GM21737 (cell line): ENCODE data around the gene CAD.
"Not testable (repeated sequence)": the region's sequence is repeated elsewhere in the genome, so short reads cannot be mapped to it uniquely, and the experiment has no call there.

ENCODE experiments used
- ATAC-seq: cut with Tn5 transposase; IDR thresholded peaks from one replicate; pipeline ENCODE4 v1.9.1; 2021; ENCODE audit warnings: mild to moderate bottlenecking, moderate library complexity; ENCODE audit not compliant: unreplicated experiment

The CAD gene

DNA sequence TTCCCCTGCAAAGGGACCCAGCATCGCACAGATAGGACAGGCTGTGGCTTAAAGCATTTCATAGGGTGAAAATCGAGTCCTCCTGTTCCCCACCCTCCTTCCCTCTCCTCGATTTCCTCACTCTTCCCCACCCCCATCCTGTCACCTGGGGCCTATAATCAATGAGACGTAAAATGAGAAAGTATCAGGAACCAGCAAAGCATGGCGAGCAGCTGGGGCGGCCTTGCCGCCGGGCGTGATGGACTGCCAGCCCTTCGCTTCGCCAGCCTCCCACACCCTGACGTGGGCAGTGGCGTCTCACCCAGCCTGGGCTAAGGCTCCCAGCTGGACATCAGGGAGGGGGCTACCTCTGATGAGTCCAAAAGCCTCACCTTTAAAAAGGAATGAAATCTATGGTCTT lies 34.6 kb downstream of the CAD start:
- ATAC-seq, result no peak

- no peak for ATAC-seq
Measured at GRCh38 chr2:27255187-27255586, 38.0 kb downstream of the CAD start.

DNA sequence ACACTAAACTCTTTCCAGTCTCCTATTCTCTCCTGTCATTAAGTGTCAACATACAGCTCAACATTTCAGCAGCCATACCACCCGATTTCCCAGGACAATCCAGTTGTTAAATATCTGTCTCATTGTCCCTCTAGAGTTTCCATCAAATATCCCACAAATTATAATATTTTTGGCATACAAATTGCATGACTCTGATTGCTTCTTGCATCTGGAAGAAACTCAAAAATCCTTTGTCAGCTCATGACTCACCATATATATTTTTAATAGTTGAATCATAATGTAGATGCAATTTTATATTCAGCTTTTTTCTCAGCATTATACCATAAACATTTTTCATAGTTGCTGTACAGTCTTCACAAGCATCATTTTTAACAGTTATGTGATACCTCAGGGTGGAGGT lies 38.5 kb downstream of the CAD start:
- ATAC-seq, result no peak

- no peak for ATAC-seq
Measured at GRCh38 chr2:27256855-27257454, 39.8 kb downstream of the CAD start.

DNA sequence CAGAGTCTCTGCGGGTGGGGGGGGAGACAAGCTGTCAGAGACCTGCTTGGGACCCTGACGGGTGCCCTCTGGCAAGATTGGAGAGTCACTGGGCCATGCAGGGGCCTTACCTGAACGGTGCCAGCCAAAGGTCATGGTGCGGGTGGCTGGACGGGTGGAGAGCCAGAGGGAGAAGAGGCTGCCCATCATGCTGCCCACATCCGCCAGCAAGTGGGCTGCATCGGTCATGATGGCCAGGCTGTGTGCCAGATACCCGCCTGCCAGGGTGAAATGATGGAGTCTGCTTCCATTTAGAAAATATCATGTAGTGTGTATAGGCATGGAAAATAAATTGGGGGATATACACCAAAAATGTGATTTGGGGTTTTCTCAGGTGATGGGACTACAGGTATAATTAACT lies 40.9 kb downstream of the CAD start:
- ATAC-seq, result no peak

GRCh38 chr2:27261241-27261925 lies 44.2 kb downstream of the CAD start:
- no peak for ATAC-seq

DNA sequence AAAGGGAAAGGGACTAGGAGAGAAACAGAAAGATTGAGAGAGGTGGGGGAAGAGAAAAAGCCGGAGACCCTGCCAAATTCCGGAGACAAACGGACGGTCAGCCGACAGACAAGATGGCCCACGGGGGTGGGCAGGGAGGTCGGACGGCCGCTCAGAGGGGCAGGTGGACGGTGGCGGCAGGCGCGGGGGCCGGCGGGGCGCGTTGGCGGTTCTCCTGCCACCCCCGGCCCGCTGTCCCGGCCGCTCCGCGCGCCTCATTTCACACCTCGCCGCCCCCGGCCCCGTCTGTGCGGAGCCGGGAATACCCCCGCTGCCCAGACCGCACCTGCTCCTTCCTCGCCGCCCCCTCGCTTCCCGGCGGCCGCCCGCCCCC lies 44.7 kb downstream of the CAD start:
- ATAC-seq, result no peak

DNA sequence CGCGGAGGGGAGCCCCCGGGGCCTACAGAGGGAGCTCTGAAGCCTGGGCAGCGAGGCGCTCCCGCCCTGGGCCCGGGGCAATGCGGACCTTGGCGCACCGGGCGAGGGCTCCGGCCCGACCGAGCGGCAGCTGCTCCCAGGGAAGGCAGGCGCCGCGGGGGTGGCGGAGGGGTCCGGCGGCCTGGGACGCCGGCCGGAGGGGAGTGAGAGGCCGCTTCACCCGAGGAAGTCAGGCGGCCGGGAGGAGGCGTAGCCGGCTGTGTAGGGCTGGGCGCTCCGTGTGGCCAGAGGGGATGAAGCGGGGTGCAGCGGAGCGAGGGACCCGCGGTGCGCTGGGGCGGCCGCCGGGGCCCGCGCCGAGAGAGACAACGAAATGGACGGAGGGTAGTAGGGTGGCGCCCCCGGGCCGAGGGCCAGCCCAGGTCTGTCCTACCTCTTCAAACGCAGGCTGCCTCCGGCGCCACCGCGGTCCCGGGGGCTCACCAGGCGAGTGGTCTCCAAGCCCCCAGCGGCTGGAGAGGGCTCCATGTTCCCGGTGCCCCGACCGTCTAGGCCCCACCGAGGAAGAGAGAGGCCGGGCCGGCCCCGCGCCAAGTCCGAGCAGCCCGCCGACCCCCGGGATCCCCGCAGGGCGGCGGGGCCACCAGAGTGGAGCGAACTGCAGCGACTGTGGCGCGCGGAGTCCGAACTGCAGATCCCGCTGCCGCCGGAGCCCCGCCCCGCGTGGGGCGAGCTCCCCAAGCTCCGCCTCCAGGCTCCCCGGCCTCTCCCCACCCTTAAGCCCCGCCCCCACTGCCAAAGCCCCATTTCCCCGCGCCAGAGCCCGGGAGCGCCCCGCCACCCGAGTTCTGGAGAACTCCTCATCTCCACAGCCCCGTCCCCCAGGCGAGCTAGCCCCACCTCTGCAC lies 45.5 kb downstream of the CAD start, which contains the start of gene SLC30A3:
Gene SLC30A3, minus strand, starts transcription at position 669 of the 908 bp plus-strand sequence. Its CDS starts 141 bp downstream, at position 528.
- ATAC-seq, result no peak

GRCh38 chr2:27263287-27264252 lies 46.4 kb downstream of the CAD start:
- no peak for ATAC-seq

- ATAC-seq, result no peak
Measured at GRCh38 chr2:27264253-27264752, 47.1 kb downstream of the CAD start.

- ATAC-seq, result no peak
Measured at GRCh38 chr2:27264753-27265535, 47.8 kb downstream of the CAD start.

DNA sequence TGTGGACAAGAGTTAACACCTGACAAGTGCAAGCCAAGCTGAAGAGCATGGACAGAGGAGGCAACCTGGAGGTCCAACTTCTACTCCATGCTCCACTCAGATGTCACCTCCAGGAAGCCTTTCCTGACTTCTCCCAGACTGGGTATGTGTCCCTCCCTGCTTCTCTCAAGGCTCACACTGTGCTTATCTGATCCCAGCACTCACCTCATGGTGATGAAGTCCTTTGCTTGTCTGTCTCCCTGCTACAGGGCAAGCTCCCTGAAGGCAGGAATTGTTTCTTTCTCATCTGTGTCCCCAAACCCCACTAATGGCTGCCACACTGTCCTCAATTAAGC lies 48.3 kb downstream of the CAD start:
- ATAC-seq, result no peak

DNA sequence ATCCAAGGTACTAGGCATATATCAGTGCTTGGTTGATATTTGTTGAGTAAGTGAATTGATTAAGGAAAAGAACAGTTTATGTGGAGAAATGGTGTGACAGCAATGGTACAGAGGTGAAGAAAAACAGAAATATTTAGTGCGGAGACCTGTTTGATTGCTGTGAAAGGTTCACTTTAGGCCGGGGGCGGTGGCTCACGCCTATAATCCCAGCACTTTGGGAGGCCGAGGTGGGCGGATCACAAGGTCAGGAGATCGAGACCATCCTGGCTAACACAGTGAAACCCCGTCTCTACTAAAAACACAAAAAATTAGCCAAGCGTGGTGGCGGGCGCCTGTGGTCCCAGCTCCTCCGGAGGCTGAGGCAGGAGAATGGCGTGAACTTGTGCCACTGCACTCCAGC lies 51.1 kb downstream of the CAD start:
- not testable (repeated sequence) for ATAC-seq

- ATAC-seq, result no peak
Measured at GRCh38 chr2:27270131-27270530, 53.0 kb downstream of the CAD start.

DNA sequence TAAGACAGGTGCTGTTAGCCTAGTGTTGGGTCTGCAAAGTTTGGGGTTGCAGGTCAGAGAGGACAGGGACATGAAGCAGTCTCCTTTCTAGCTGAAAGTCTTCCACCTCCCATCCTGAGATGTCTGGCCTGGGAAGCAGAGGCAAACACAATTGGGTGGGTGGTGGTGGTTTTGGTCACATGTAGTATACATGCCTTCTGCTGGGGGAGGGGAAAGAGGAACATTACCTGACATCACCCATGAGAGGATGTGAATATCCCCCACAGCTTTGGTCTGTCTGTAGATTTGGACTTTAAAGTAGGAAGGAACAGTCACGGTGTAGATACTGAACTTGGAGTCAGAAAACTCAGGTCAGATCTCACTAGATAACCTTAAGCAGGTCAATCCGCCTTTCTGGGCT lies 53.5 kb downstream of the CAD start:
- no peak for ATAC-seq

GRCh38 chr2:27271631-27272340 lies 54.6 kb downstream of the CAD start:
- ATAC-seq, result no peak

GRCh38 chr2:27272537-27273522 lies 55.7 kb downstream of the CAD start:
- not testable (repeated sequence) for ATAC-seq
